22Rv1 (cell line): Measurements from ENCODE around the gene RAB43.

Source experiments
- ZFX ChIP-seq: fragments of 450-650 bp; IDR thresholded peaks from 2 replicates; pipeline ENCODE4 v1.6.1; 2017; ENCODE audit warnings: antibody characterized with exemption, borderline replicate concordance
- TF ChIP-seq, protein P1 (sequence below): fragments of 450-650 bp; IDR thresholded peaks from 2 replicates; pipeline ENCODE4 v1.5.1; 2017; ENCODE audit warnings: mild to moderate bottlenecking

DNA sequence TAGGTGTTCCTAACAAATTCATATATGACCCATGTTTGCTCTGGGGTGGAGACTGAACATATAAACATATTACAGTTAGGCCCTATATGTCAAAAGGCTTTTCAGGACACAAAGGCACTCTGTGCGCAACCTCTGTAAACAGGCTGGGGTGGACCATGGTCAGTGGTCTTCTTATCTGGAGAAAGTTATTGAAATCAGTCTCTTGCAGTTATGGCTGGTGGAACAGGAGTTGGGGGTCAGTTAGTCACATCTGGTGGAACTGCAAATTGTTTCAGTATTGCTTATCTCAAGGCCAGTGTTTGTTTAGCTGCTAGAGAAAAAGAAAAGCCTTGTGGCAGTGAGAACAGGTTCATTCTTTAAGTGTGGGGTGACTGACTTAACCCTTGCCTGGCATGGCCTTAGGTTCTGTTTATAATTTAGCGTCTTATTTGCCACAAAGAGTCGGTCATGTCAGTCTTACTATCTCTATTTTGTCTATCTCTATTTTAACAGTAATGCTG is 66.9 kb downstream of the RAB43 start:
- TF ChIP-seq, protein P1, sequence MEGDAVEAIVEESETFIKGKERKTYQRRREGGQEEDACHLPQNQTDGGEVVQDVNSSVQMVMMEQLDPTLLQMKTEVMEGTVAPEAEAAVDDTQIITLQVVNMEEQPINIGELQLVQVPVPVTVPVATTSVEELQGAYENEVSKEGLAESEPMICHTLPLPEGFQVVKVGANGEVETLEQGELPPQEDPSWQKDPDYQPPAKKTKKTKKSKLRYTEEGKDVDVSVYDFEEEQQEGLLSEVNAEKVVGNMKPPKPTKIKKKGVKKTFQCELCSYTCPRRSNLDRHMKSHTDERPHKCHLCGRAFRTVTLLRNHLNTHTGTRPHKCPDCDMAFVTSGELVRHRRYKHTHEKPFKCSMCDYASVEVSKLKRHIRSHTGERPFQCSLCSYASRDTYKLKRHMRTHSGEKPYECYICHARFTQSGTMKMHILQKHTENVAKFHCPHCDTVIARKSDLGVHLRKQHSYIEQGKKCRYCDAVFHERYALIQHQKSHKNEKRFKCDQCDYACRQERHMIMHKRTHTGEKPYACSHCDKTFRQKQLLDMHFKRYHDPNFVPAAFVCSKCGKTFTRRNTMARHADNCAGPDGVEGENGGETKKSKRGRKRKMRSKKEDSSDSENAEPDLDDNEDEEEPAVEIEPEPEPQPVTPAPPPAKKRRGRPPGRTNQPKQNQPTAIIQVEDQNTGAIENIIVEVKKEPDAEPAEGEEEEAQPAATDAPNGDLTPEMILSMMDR, result no peak
- no peak for TF ChIP-seq ZFX
